ENCODE data around the gene VAT1.
"Not testable (repeated sequence)": the region's sequence is repeated elsewhere in the genome, so short reads cannot be mapped to it uniquely, and the experiment has no call there.

VAT1 gene

GRCh38 chr17:42989141-42989540 is 33.0 kb downstream of the VAT1 start:
- Histone ChIP-seq H3K27me3 (ENCODE audit: low read depth) (no peaks in the 10 kb centered on the region), H3K36me3 (replicated peaks) (peaks cover 44% of the 10 kb centered on the region), H3K9me3 (no peaks in the 10 kb centered on the region), H3K4me3 (no peak overlapping the region), H3K4me1 (no peaks in the 10 kb centered on the region)
- in situ Hi-C loops (cut with MboI; ENCODE audit: low sequenced_read_pairs): no loop called here
- DNase-seq (ENCODE audit: low spot score in 2 of 2): no peak

GRCh38 chr17:42985225-42985624 is 37.0 kb downstream of the VAT1 start:
- in situ Hi-C loops (cut with MboI; ENCODE audit: low sequenced_read_pairs): no loop called here
- H3K36me3 ChIP-seq (replicated peaks): peaks cover 26% of the 10 kb centered on the region
- DNase-seq (ENCODE audit: low spot score in 2 of 2): no peak
- no peaks in the 10 kb centered on the region for H3K9me3 ChIP-seq
- H3K4me1 ChIP-seq: peaks cover 4% of the 10 kb centered on the region; the same call in 1 of the 2 replicates
- H3K4me3 ChIP-seq: no peak overlapping the region
- no peaks in the 10 kb centered on the region for H3K27me3 ChIP-seq (ENCODE audit: low read depth)

- Histone ChIP-seq H3K4me1 (peaks cover 12% of the 10 kb centered on the region), H3K27me3 (ENCODE audit: low read depth) (no peaks in the 10 kb centered on the region), H3K36me3 (replicated peaks) (peaks cover 7% of the 10 kb centered on the region), H3K9me3 (no peaks in the 10 kb centered on the region), H3K4me3 (no peak overlapping the region)
- DNase-seq (ENCODE audit: low spot score in 2 of 2): no peak
- in situ Hi-C loops (cut with MboI; ENCODE audit: low sequenced_read_pairs): no loop called here
Measured at GRCh38 chr17:42982266-42982665, 39.9 kb downstream of the VAT1 start.

- peaks cover 6% of the 10 kb centered on the region for H3K36me3 ChIP-seq (replicated peaks)
- peaks cover 12% of the 10 kb centered on the region for H3K4me1 ChIP-seq
- H3K27me3 ChIP-seq (ENCODE audit: low read depth): no peaks in the 10 kb centered on the region
- DNase-seq (ENCODE audit: low spot score in 2 of 2): peak; percentile 31 to 61
- H3K4me3 ChIP-seq: peak overlapping the region; percentile 76
- in situ Hi-C loops (cut with MboI; ENCODE audit: low sequenced_read_pairs): no loop called here
- H3K9me3 ChIP-seq: no peaks in the 10 kb centered on the region
Measured at GRCh38 chr17:42980766-42981397, 41.3 kb downstream of the VAT1 start.

GRCh38 chr17:42980274-42980765 is 41.9 kb downstream of the VAT1 start, which contains the start of gene RUNDC1:
TSS of gene RUNDC1 (plus strand) at chr17:42980565. CDS start at chr17:42980577, 12 bp downstream.
- Histone ChIP-seq H3K27me3 (ENCODE audit: low read depth) (no peaks in the 10 kb centered on the region), H3K4me1 (peaks cover 12% of the 10 kb centered on the region), H3K4me3 (peak within 1 kb of the TSS; percentile 76), H3K36me3 (replicated peaks) (peaks cover 6% of the 10 kb centered on the region), H3K9me3 (no peaks in the 10 kb centered on the region)
- in situ Hi-C loops (cut with MboI; ENCODE audit: low sequenced_read_pairs): no loop called here
- peak; percentile 89 to 97 for DNase-seq (ENCODE audit: low spot score in 2 of 2)

- no peaks in the 10 kb centered on the region for H3K9me3 ChIP-seq
- peaks cover 12% of the 10 kb centered on the region for H3K4me1 ChIP-seq
- H3K27me3 ChIP-seq (ENCODE audit: low read depth): no peaks in the 10 kb centered on the region
- peak within 1 kb of the TSS; percentile 76 for H3K4me3 ChIP-seq
- peaks cover 6% of the 10 kb centered on the region for H3K36me3 ChIP-seq (replicated peaks)
- in situ Hi-C loops (cut with MboI; ENCODE audit: low sequenced_read_pairs): no loop called here
- peak; percentile 39 to 66 for DNase-seq (ENCODE audit: low spot score in 2 of 2)
Measured at GRCh38 chr17:42979511-42980273, 42.5 kb downstream of the VAT1 start, which contains the start of gene PTGES3L. TSS of gene PTGES3L (minus strand) at chr17:42980080. CDS start at chr17:42980053, 27 bp downstream.

GRCh38 chr17:42975701-42976100 is 46.5 kb downstream of the VAT1 start:
- H3K9me3 ChIP-seq; DNase-seq (ENCODE audit: low spot score in 2 of 2); H3K27me3 ChIP-seq (ENCODE audit: low read depth); H3K4me3 ChIP-seq; H3K36me3 ChIP-seq (replicated peaks); H3K4me1 ChIP-seq; in situ Hi-C loops (cut with MboI; ENCODE audit: low sequenced_read_pairs): not testable (repeated sequence)

GRCh38 chr17:42975265-42975664 is 46.9 kb downstream of the VAT1 start:
- no peaks in the 10 kb centered on the region for H3K9me3 ChIP-seq
- peaks cover 7% of the 10 kb centered on the region for H3K4me1 ChIP-seq
- no peaks in the 10 kb centered on the region for H3K27me3 ChIP-seq (ENCODE audit: low read depth)
- DNase-seq (ENCODE audit: low spot score in 2 of 2): no peak
- no peaks in the 10 kb centered on the region for H3K36me3 ChIP-seq (replicated peaks)
- in situ Hi-C loops (cut with MboI; ENCODE audit: low sequenced_read_pairs): no loop called here
- no peak overlapping the region for H3K4me3 ChIP-seq

GRCh38 chr17:42973323-42973722 is 48.9 kb downstream of the VAT1 start:
- H3K4me3 ChIP-seq; in situ Hi-C loops (cut with MboI; ENCODE audit: low sequenced_read_pairs); H3K27me3 ChIP-seq (ENCODE audit: low read depth): not testable (repeated sequence)

GRCh38 chr17:42971589-42971988 is 50.6 kb downstream of the VAT1 start:
- Histone ChIP-seq H3K4me3 (no peak overlapping the region), H3K4me1 (no peaks in the 10 kb centered on the region), H3K27me3 (ENCODE audit: low read depth) (no peaks in the 10 kb centered on the region), H3K36me3 (replicated peaks) (no peaks in the 10 kb centered on the region), H3K9me3 (no peaks in the 10 kb centered on the region)
- no peak for DNase-seq (ENCODE audit: low spot score in 2 of 2)
- in situ Hi-C loops (cut with MboI; ENCODE audit: low sequenced_read_pairs): no loop called here

More at GRCh38 chr17:42973323-42973722, 48.9 kb downstream of the VAT1 start:
- not testable (repeated sequence) for DNase-seq (ENCODE audit: low spot score in 2 of 2); H3K4me1 ChIP-seq; H3K36me3 ChIP-seq (replicated peaks); H3K9me3 ChIP-seq

GRCh38 chr17:42969001-42969581 is 53.1 kb downstream of the VAT1 start:
- H3K9me3 ChIP-seq: no peaks in the 10 kb centered on the region
- no peaks in the 10 kb centered on the region for H3K27me3 ChIP-seq (ENCODE audit: low read depth)
- H3K4me1 ChIP-seq: no peaks in the 10 kb centered on the region
- peak in 1 of 2 experiments; percentile 22 for DNase-seq (ENCODE audit: low spot score in 2 of 2)
- H3K36me3 ChIP-seq (replicated peaks): no peaks in the 10 kb centered on the region
- in situ Hi-C loops (cut with MboI; ENCODE audit: low sequenced_read_pairs): no loop called here
- no peak overlapping the region for H3K4me3 ChIP-seq

GRCh38 chr17:42967925-42968324 is 54.3 kb downstream of the VAT1 start:
- no peak for DNase-seq (ENCODE audit: low spot score in 2 of 2)
- H3K36me3 ChIP-seq (replicated peaks): peaks cover under 1% of the 10 kb centered on the region; the same call in 1 of the 2 replicates
- no peaks in the 10 kb centered on the region for H3K27me3 ChIP-seq (ENCODE audit: low read depth)
- in situ Hi-C loops (cut with MboI; ENCODE audit: low sequenced_read_pairs): no loop called here
- no peak overlapping the region for H3K4me3 ChIP-seq
- no peaks in the 10 kb centered on the region for H3K9me3 ChIP-seq
- peaks cover 3% of the 10 kb centered on the region; the same call in 1 of the 2 replicates for H3K4me1 ChIP-seq
